Smooth muscle cell (in vitro differentiated cells): ENCODE measurements around the gene ZFYVE28. TPM values are rescaled to one million over a fixed set of nuclear protein-coding genes. Genes with fewer than 3 reads are reported as not detected.

Source experiments
- DNase-seq: peaks from one replicate; lab custom pipeline; 2025; ENCODE audit not compliant: unreplicated experiment; lab: John Stamatoyannopoulos, UW
- H2AFZ ChIP-seq: fragments of 200-600 bp; sonication (generic); 2 replicates; pipeline ENCODE4 v1.6.0; 2016; ENCODE audit warnings: antibody characterized with exemption, low read depth, mild to moderate bottlenecking
- H3F3A ChIP-seq: fragments of 200-600 bp; sonication (generic); 2 replicates; pipeline ENCODE4 v1.6.0; 2017; ENCODE audit warnings: antibody characterized with exemption, low read depth
- H3K27ac ChIP-seq: fragments of 200-600 bp; sonication (generic); 2 replicates; pipeline ENCODE4 v1.5.1; 2016; ENCODE audit warnings: low read depth, mild to moderate bottlenecking
- H3K27me3 ChIP-seq: fragments of 200-600 bp; sonication (generic); 2 replicates; pipeline ENCODE4 v1.6.1; 2016; ENCODE audit warnings: low read depth, mild to moderate bottlenecking
- H3K36me3 ChIP-seq: fragments of 200-600 bp; sonication (generic); 2 replicates; pipeline ENCODE4 v1.5.1; 2016; ENCODE audit warnings: low read depth
- H3K4me1 ChIP-seq: fragments of 200-600 bp; sonication (generic); 2 replicates; pipeline ENCODE4 v1.5.1; 2016; ENCODE audit warnings: low read depth
- H3K4me2 ChIP-seq: fragments of 200-600 bp; sonication (generic); 2 replicates; pipeline ENCODE4 v1.6.0; 2016; ENCODE audit warnings: mild to moderate bottlenecking
- H3K4me3 ChIP-seq: fragments of 200-600 bp; sonication (generic); 2 replicates; pipeline ENCODE4 v1.5.1; 2016; ENCODE audit warnings: mild to moderate bottlenecking
- H3K79me2 ChIP-seq: fragments of 200-600 bp; sonication (generic); 2 replicates; pipeline ENCODE4 v1.6.0; 2016; ENCODE audit warnings: low read depth, mild to moderate bottlenecking
- H3K9ac ChIP-seq: fragments of 200-600 bp; sonication (generic); 2 replicates; pipeline ENCODE4 v1.6.0; 2016; ENCODE audit warnings: low read depth
- H3K9me3 ChIP-seq: fragments of 200-600 bp; sonication (generic); replicated peaks from 2 replicates; pipeline ENCODE4 v1.5.1; 2016; ENCODE audit warnings: low read depth
- H4K20me1 ChIP-seq: fragments of 200-600 bp; sonication (generic); 2 replicates; pipeline ENCODE4 v1.6.0; 2016; ENCODE audit warnings: low read depth
- WGBS: methylation state at CpG from one replicate; pipeline ENCODE4 v1.1.7; 2016; ENCODE audit warnings: low lambda C conversion rate; 5-methylcytosine and 5-hydroxymethylcytosine counted together
- polyA plus RNA-seq: library from polyadenylated mRNA; unstranded; fragments of >200 nt; fragmentation: Nextera tagmentation; extraction: Ambion mirVana; gene quantifications from 2 replicates; pipeline ENCODE4 v1.2.1, GENCODE V29; 2016
- total RNA-seq: library from RNA; depleted of rRNA; stranded (reverse); fragments of >200 nt; gene quantifications from 2 replicates; pipeline ENCODE4 v1.2.3, GENCODE V29; 2014
- TF ChIP-seq, protein P1 (sequence below): fragments of 200-600 bp; sonication (generic); IDR thresholded peaks from 2 replicates; pipeline ENCODE4 v1.5.1; 2017; ENCODE audit warnings: borderline replicate concordance, mild to moderate bottlenecking, antibody characterized with exemption; ENCODE audit not compliant: insufficient read depth, poor library complexity, severe bottlenecking

Gene ZFYVE28
- total and polyA plus RNA-seq, 2 experiments from 2014 or later = 0.22 TPM; not detected in 1

GRCh38 chr4:2352729-2353221 lies 65.7 kb downstream of the ZFYVE28 start:
- Histone ChIP-seq H3K36me3 (no peaks in the 10 kb centered on the region), H3K4me3 (no peak overlapping the region), H4K20me1 (no peaks in the 10 kb centered on the region), H3F3A (no peaks in the 10 kb centered on the region), H3K27me3 (no peaks in the 10 kb centered on the region), H3K4me2 (no peak overlapping the region), H3K9me3 (no peaks in the 10 kb centered on the region), H3K79me2 (no peaks in the 10 kb centered on the region), H3K27ac (no peak overlapping the region), H2AFZ (no peak overlapping the region), H3K4me1 (no peaks in the 10 kb centered on the region), H3K9ac (no peak overlapping the region)
- DNase-seq = no peak
- TF ChIP-seq, protein P1, sequence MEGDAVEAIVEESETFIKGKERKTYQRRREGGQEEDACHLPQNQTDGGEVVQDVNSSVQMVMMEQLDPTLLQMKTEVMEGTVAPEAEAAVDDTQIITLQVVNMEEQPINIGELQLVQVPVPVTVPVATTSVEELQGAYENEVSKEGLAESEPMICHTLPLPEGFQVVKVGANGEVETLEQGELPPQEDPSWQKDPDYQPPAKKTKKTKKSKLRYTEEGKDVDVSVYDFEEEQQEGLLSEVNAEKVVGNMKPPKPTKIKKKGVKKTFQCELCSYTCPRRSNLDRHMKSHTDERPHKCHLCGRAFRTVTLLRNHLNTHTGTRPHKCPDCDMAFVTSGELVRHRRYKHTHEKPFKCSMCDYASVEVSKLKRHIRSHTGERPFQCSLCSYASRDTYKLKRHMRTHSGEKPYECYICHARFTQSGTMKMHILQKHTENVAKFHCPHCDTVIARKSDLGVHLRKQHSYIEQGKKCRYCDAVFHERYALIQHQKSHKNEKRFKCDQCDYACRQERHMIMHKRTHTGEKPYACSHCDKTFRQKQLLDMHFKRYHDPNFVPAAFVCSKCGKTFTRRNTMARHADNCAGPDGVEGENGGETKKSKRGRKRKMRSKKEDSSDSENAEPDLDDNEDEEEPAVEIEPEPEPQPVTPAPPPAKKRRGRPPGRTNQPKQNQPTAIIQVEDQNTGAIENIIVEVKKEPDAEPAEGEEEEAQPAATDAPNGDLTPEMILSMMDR = no peak
- 84% methylated on average over 5 of the region's 5 CpGs for WGBS

- no peak for DNase-seq
- no peak overlapping the region for H3K27ac ChIP-seq
Measured at GRCh38 chr4:2352171-2352570, 66.3 kb downstream of the ZFYVE28 start.

DNA sequence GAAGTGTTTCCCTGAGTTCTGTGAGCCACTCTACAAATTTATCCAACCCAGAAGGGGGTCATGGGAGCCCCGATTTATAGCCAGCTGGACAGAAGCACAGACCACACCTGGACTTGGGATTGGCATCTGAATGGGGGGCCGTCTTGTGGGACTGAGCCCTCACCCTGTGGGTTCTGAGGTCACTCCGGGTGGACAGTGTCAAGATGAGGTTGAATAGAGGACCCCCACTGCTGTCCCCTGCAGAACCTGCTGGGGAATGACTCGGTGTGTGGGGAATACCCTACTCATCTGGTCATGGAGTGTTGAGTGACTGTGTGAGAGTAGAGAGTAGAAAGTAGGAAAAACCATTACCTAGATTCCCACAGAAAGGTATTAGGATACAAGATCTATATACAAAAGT lies 67.5 kb downstream of the ZFYVE28 start:
- Histone ChIP-seq H3F3A (no peaks in the 10 kb centered on the region), H4K20me1 (no peaks in the 10 kb centered on the region), H2AFZ (no peak overlapping the region), H3K36me3 (no peaks in the 10 kb centered on the region), H3K4me3 (no peak overlapping the region), H3K27ac (no peak overlapping the region), H3K79me2 (no peaks in the 10 kb centered on the region), H3K4me1 (no peaks in the 10 kb centered on the region), H3K9ac (no peak overlapping the region), H3K9me3 (no peaks in the 10 kb centered on the region), H3K4me2 (no peak overlapping the region), H3K27me3 (no peaks in the 10 kb centered on the region)
- TF ChIP-seq, protein P1 = no peak
- no peak for DNase-seq
- WGBS = 85% methylated on average over 4 of the region's 4 CpGs

More at GRCh38 chr4:2352171-2352570, 66.3 kb downstream of the ZFYVE28 start:
- Histone ChIP-seq H3K36me3 (no peaks in the 10 kb centered on the region), H3K4me2 (no peak overlapping the region), H3K9me3 (no peaks in the 10 kb centered on the region), H3K4me1 (no peaks in the 10 kb centered on the region), H4K20me1 (no peaks in the 10 kb centered on the region), H3K27me3 (no peaks in the 10 kb centered on the region), H3K9ac (no peak overlapping the region), H3F3A (no peaks in the 10 kb centered on the region), H2AFZ (no peak overlapping the region), H3K79me2 (no peaks in the 10 kb centered on the region), H3K4me3 (no peak overlapping the region)
- WGBS = 86% methylated on average over 8 of the region's 10 CpGs
- TF ChIP-seq, protein P1 = no peak

DNA sequence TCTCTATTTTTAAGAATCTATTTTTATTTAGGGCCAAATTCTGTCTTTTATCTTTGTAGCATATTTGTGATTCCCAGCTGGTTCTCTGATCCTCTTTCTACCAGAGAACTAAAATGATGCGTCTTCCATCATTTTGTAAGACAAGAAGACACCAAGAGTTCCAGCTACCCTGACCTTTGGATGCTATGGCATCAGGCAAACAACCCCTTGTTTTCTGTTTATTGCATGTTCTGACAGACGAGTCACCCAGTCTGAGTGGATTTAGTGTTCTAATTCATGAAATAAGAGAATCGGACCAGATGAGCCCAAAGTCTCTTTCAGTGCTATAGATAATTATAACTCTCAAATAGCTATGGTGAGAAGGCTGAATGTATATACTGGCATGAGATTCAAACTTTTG lies 69.7 kb downstream of the ZFYVE28 start:
- Histone ChIP-seq H3K27ac (no peak overlapping the region), H3K4me2 (no peak overlapping the region), H3K9me3 (no peaks in the 10 kb centered on the region), H3K4me3 (no peak overlapping the region), H3K79me2 (no peaks in the 10 kb centered on the region), H3F3A (no peaks in the 10 kb centered on the region), H4K20me1 (no peaks in the 10 kb centered on the region), H3K4me1 (no peaks in the 10 kb centered on the region), H3K36me3 (no peaks in the 10 kb centered on the region), H2AFZ (no peak overlapping the region), H3K27me3 (no peaks in the 10 kb centered on the region), H3K9ac (no peak overlapping the region)
- TF ChIP-seq, protein P1 = no peak
- WGBS = 88% methylated on average over 3 of the region's 3 CpGs
- DNase-seq = no peak
